ENCODE results near the gene REEP1.

The REEP1 gene

DNA sequence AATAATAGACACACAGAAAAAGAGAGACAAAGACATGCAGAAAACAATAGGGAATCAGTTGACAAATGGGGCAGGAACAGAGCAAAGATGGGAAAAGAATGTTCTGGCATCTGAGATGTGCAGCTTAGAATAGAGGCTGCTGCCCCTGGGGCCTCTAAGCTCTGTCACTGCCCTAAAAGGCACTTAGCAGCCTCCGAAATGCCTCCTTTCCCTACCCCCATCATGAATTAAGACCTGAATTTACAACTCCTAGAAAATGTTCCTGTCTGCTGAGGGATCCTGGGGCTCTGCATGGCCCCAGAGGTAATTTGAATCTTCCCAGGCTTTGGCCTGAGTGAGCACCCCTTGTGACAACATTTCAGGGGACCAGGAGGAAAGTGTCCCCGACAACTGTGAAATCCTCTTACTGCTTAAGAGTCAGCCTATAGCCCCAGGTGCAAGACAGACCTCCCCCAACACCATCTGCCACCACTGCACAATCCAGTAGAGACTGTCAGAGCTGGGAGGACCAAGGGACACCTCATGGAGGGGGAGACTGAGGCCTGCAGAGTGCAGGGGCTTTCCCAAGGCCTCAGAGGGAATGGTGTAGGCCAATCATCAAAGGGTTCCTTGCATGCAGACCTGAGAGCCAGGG lies 113.4 kb downstream of the REEP1 start:
- no peaks in the 10 kb centered on the region for H3K36me3 ChIP-seq
- H3K27me3 ChIP-seq (ENCODE audit: insufficient read depth, low read depth, severe bottlenecking) = no peaks in the 10 kb centered on the region
- H3K4me3 ChIP-seq (ENCODE audit: low read depth, low read length) = no peak overlapping the region
- DNase-seq = peak; percentile 78
- H3K27ac ChIP-seq = peak overlapping the region; percentile 77
- H3K9me3 ChIP-seq (ENCODE audit: severe bottlenecking) = no peaks in the 10 kb centered on the region
- TF ChIP-seq, protein P1, sequence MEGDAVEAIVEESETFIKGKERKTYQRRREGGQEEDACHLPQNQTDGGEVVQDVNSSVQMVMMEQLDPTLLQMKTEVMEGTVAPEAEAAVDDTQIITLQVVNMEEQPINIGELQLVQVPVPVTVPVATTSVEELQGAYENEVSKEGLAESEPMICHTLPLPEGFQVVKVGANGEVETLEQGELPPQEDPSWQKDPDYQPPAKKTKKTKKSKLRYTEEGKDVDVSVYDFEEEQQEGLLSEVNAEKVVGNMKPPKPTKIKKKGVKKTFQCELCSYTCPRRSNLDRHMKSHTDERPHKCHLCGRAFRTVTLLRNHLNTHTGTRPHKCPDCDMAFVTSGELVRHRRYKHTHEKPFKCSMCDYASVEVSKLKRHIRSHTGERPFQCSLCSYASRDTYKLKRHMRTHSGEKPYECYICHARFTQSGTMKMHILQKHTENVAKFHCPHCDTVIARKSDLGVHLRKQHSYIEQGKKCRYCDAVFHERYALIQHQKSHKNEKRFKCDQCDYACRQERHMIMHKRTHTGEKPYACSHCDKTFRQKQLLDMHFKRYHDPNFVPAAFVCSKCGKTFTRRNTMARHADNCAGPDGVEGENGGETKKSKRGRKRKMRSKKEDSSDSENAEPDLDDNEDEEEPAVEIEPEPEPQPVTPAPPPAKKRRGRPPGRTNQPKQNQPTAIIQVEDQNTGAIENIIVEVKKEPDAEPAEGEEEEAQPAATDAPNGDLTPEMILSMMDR (IDR thresholded peaks at IDR 0.05; ENCODE audit: low read depth, low read length) = no peak

- TF ChIP-seq, protein P1 (IDR thresholded peaks at IDR 0.05; ENCODE audit: low read depth, low read length) = no peak
- no peaks in the 10 kb centered on the region for H3K9me3 ChIP-seq (ENCODE audit: severe bottlenecking)
- no peaks in the 10 kb centered on the region for H3K27me3 ChIP-seq (ENCODE audit: insufficient read depth, low read depth, severe bottlenecking)
- no peak overlapping the region for H3K4me3 ChIP-seq (ENCODE audit: low read depth, low read length)
- H3K27ac ChIP-seq = peak overlapping the region; percentile 77
- no peak for DNase-seq
- H3K36me3 ChIP-seq = no peaks in the 10 kb centered on the region
Measured at GRCh38 chr2:86223140-86223926, 114.1 kb downstream of the REEP1 start.

- TF ChIP-seq, protein P1 (IDR thresholded peaks at IDR 0.05; ENCODE audit: low read depth, low read length) = peak; percentile 88
- no peak overlapping the region for H3K4me3 ChIP-seq (ENCODE audit: low read depth, low read length)
- peak; percentile 52 for DNase-seq
- no peaks in the 10 kb centered on the region for H3K9me3 ChIP-seq (ENCODE audit: severe bottlenecking)
- no peak overlapping the region for H3K27ac ChIP-seq
- H3K27me3 ChIP-seq (ENCODE audit: insufficient read depth, low read depth, severe bottlenecking) = no peaks in the 10 kb centered on the region
- no peaks in the 10 kb centered on the region for H3K36me3 ChIP-seq
Measured at GRCh38 chr2:86221066-86221684, 116.3 kb downstream of the REEP1 start.

GRCh38 chr2:86219896-86220295 lies 117.5 kb downstream of the REEP1 start:
- no peak overlapping the region for H3K27ac ChIP-seq
- H3K27me3 ChIP-seq (ENCODE audit: insufficient read depth, low read depth, severe bottlenecking) = no peaks in the 10 kb centered on the region
- TF ChIP-seq, protein P1 (IDR thresholded peaks at IDR 0.05; ENCODE audit: low read depth, low read length) = no peak
- no peak overlapping the region for H3K4me3 ChIP-seq (ENCODE audit: low read depth, low read length)
- no peaks in the 10 kb centered on the region for H3K36me3 ChIP-seq
- H3K9me3 ChIP-seq (ENCODE audit: severe bottlenecking) = no peaks in the 10 kb centered on the region
- no peak for DNase-seq

- Histone ChIP-seq H3K27ac (no peak overlapping the region), H3K9me3 (ENCODE audit: severe bottlenecking) (no peaks in the 10 kb centered on the region), H3K4me3 (ENCODE audit: low read depth, low read length) (no peak overlapping the region), H3K27me3 (ENCODE audit: insufficient read depth, low read depth, severe bottlenecking) (no peaks in the 10 kb centered on the region), H3K36me3 (no peaks in the 10 kb centered on the region)
- DNase-seq = no peak
- TF ChIP-seq, protein P1 (IDR thresholded peaks at IDR 0.05; ENCODE audit: low read depth, low read length) = no peak
Measured at GRCh38 chr2:86218124-86218523, 119.3 kb downstream of the REEP1 start.

Measured in WERI-Rb-1 (cell line).